Gastrocnemius medialis (tissue), 4 donors: Measurements from ENCODE around the gene CBX5. TPM values are rescaled to one million over a fixed set of nuclear protein-coding genes. Genes with fewer than 3 reads are reported as not detected.
"Not testable (repeated sequence)": the region's sequence is repeated elsewhere in the genome, so short reads cannot be mapped to it uniquely, and the experiment has no call there.

Source experiments
- ATAC-seq, 2 donors: fragments of 150-250 bp; one replicate each; pipeline ENCODE4 v1.9.1; 2016
- DNase-seq, 2 donors: peaks; one replicate each; pipeline ENCODE4 v3.0.0-alpha.2; 2019
- H3K27ac ChIP-seq, 4 donors: fragments of 200-600 bp; sonication (generic); 1 replicate in 1 of 4; 2 replicates in 3 of 4; pipeline ENCODE4 v1.5.1; 2016 to 2018; ENCODE audit warnings: mild to moderate bottlenecking in 2 of 4, moderate library complexity in 1 of 4
- H3K27me3 ChIP-seq, 3 donors: fragments of 200-600 bp; sonication (generic) in 2 of 3; 1 replicate in 1 of 3; 2 replicates in 2 of 3; pipeline versions ENCODE4 v1.5.1 to v1.6.0; 2016 to 2019; ENCODE audit warnings: mild to moderate bottlenecking in 1 of 3, moderate library complexity in 1 of 3
- H3K36me3 ChIP-seq, 2 donors: fragments of 200-600 bp; sonication (generic) in 1 of 2; one replicate each; pipeline ENCODE4 v1.5.1; 2017 to 2018
- H3K4me1 ChIP-seq, 2 donors: fragments of 200-600 bp; sonication (generic) in 1 of 2; one replicate each; pipeline ENCODE4 v1.5.1; 2016 to 2017; ENCODE audit warnings: mild to moderate bottlenecking in 2 of 2
- H3K4me3 ChIP-seq, 4 donors: fragments of 200-600 bp; sonication (generic) in 3 of 4; 1 replicate in 1 of 4; 2 replicates in 3 of 4; pipeline ENCODE4 v1.5.1; 2016 to 2019; ENCODE audit warnings: mild to moderate bottlenecking in 2 of 4
- H3K9me3 ChIP-seq, 3 donors: fragments of 200-600 bp; sonication (generic) in 2 of 3; 1 replicate in 1 of 3; 2 replicates in 2 of 3; pipeline ENCODE4 v1.5.1; 2016 to 2019
- CTCF ChIP-seq, 5 experiments: fragments of 450-650 bp in 3 of 5; fragments of 200-600 bp in 2 of 5; sonication (generic) in 2 of 5; IDR thresholded peaks in 4 of 5; conservative IDR thresholded peaks in 1 of 5; 1 replicate in 4 of 5; 2 replicates in 1 of 5; pipeline ENCODE4 v1.5.1; 2016 to 2019; ENCODE audit warnings: antibody characterized with exemption in 5 of 5, mild to moderate bottlenecking in 3 of 5, moderate library complexity in 3 of 5
- POLR2A ChIP-seq, 2 donors: fragments of 450-650 bp; IDR thresholded peaks; one replicate each; pipeline ENCODE4 v1.6.1; 2017; ENCODE audit warnings: antibody characterized with exemption in 2 of 2, mild to moderate bottlenecking in 2 of 2, moderate library complexity in 2 of 2
- in situ Hi-C, 4 donors: fragments of 200-750 bp; cut with MboI; loops; one replicate each; pipeline versions ENCODE4 v1.15.0 to v1.8.0; 2017; ENCODE audit warnings: low sequenced_read_pairs in 4 of 4
- intact Hi-C: fragments of 100-400 bp; cut with DNase I; formaldehyde crosslinking; loops from one replicate; pipeline ENCODE4 v1.15.1; 2023; ENCODE audit warnings: low total_unique reads
- total RNA-seq, 4 donors: library from RNA; depleted of rRNA; stranded (reverse); fragments of >200 nt; gene quantifications; one replicate each; pipeline versions ENCODE4 v1.1.0 to v1.2.3, GENCODE V29; 2016

The CBX5 gene
- total RNA-seq, 4 donors from 2014 or later, result 7.9 to 8.9 (median 8.1) TPM

GRCh38 chr12:54286042-54287030 is 6.4 kb upstream of the CBX5 start:
- H3K4me3 ChIP-seq, result no peak overlapping the region
- peaks cover 0 to 61% of the 10 kb centered on the region in 2 donors for H3K36me3 ChIP-seq
- H3K9me3 ChIP-seq, result no peaks in the 10 kb centered on the region
- in situ Hi-C loops (no loop called here), intact Hi-C loops (loop anchor here (10.0 kb wide), 1 partner anchor 1418 kb away; the partner anchor contains the start of gene ITGA7)
- no peak for ATAC-seq
- no peak for TF ChIP-seq POLR2A (IDR thresholded peaks at IDR 0.05)
- H3K4me1 ChIP-seq, result peaks cover 71 to 78% of the 10 kb centered on the region in 2 donors
- H3K27ac ChIP-seq, result peak overlapping the region; percentile 77 to 87 (median 83)
- H3K27me3 ChIP-seq, result no peaks in the 10 kb centered on the region
- DNase-seq, result no peak

DNA sequence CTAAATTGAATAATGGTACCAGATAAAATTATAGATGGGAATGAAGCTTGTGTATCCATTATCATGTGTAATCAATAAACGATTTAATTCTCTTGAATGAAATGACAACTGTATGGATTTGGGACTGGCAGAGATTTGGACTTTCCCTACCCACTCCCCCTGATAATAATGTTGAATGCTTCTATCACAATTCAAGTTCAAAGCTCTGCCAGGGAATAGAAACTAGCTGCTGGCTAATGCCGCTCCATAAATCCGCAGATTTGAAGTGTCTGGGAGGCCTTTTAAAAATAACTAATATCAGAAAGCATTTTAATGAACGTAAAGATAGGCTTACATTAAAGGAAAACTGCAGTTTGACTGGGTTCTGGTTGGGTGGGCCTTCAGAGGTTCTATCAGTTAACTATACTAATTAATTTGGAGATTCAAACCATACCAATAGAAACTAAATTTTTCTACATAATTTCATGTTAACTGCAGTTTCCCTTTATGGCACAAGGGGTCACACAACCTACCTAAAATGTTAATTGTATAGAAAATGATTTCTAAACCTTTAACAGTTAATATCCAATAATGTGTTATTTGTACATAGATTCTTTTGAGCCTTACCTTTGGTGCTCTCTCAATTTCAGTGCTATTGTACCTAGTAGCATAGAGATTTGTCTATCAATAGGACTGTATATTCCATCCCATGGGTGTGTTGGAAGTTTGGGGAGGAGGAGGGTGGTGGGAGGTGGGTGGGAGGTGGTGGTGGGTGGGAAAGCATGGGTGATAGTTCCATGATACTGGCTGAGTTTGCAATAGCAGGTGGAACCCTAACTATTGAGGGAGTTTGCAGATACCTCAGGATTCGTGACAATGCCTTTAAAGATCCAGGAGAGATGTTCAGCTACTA is 5.5 kb upstream of the CBX5 start:
- H3K27me3 ChIP-seq, result no peaks in the 10 kb centered on the region
- peak overlapping the region in 2 of 4 donors; percentile 1 to 5 for H3K4me3 ChIP-seq
- intact Hi-C loops, result loop anchor here (10.0 kb wide), 1 partner anchor 1419 kb away; the partner anchor contains the start of gene ITGA7
- H3K9me3 ChIP-seq, result no peaks in the 10 kb centered on the region
- in situ Hi-C loops, result no loop called here
- H3K36me3 ChIP-seq, result peaks cover 0 to 63% of the 10 kb centered on the region in 2 donors
- ATAC-seq, result no peak
- DNase-seq, result no peak
- H3K27ac ChIP-seq, result peak overlapping the region; percentile 77 to 87 (median 83)
- H3K4me1 ChIP-seq, result peaks cover 72 to 78% of the 10 kb centered on the region in 2 donors
- TF ChIP-seq POLR2A (IDR thresholded peaks at IDR 0.05) (no peak), CTCF (IDR thresholded peaks at IDR 0.05 in 4 of 5, conservative IDR thresholded peaks at IDR 0.05 in 1 of 5) (peak in 1 of 5 experiments; percentile 21)

- H3K27me3 ChIP-seq, H3K9me3 ChIP-seq, ATAC-seq, in situ Hi-C loops, DNase-seq: not testable (repeated sequence)
- Histone ChIP-seq H3K4me1 (peaks cover 73 to 76% of the 10 kb centered on the region in 2 donors), H3K4me3 (peak overlapping the region; percentile 74 to 95 (median 81)), H3K27ac (peak overlapping the region; percentile 93 to 98 (median 96)), H3K36me3 (peaks cover 0 to 63% of the 10 kb centered on the region in 2 donors)
- intact Hi-C loops, result loop anchor here (5.0 to 10.0 kb wide), 4 partner anchors 267 to 1421 kb away; partner anchors contain the start of genes CALCOCO1, HOXC10 and ITGA7
Observed at GRCh38 chr12:54284070-54284780, 4.3 kb upstream of the CBX5 start.

DNA sequence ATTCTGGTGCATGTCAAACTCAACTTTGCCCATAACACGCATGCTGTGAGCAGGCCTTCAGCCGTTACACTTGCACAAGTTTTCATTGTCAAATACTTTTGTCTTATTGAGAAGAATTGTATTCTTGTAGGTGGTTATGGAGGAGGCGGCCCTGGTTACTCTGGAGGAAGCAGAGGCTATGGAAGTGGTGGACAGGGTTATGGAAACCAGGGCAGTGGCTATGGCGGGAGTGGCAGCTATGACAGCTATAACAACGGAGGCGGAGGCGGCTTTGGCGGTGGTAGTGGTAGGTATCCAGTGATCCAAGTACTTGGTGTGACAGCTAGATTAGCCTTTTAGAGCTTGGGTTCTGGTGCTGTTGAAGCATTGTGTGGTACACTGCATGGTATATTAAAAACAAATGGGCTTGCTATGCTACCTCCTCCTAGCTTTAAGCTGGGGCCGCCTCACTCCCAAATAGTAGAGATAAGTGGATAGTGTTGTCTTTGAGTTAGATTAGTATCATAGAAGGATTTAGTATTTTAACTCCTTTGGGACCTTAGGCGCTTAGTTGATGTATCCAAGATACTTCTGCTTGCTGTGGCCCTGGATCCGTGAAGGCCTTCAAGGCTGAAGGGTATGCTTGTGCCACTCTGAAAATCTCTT is 3.1 kb upstream of the CBX5 start:
- peak overlapping the region; percentile 74 to 95 (median 81) for H3K4me3 ChIP-seq
- in situ Hi-C loops, result no loop called here
- no peaks in the 10 kb centered on the region for H3K27me3 ChIP-seq
- H3K36me3 ChIP-seq, result peaks cover 0 to 63% of the 10 kb centered on the region in 2 donors
- H3K9me3 ChIP-seq, result no peaks in the 10 kb centered on the region
- ATAC-seq (no peak), DNase-seq (no peak)
- peaks cover 75% of the 10 kb centered on the region in 2 donors for H3K4me1 ChIP-seq
- peak overlapping the region; percentile 93 to 98 (median 96) for H3K27ac ChIP-seq
- TF ChIP-seq CTCF (IDR thresholded peaks at IDR 0.05 in 4 of 5, conservative IDR thresholded peaks at IDR 0.05 in 1 of 5) (no peak), POLR2A (IDR thresholded peaks at IDR 0.05) (no peak)
- intact Hi-C loops, result loop anchor here (5.0 to 10.0 kb wide), 4 partner anchors 266 to 1422 kb away; partner anchors contain the start of genes CALCOCO1, HOXC10 and ITGA7

GRCh38 chr12:54281694-54282093 is 1.8 kb upstream of the CBX5 start:
- peaks cover 0 to 49% of the 10 kb centered on the region in 2 donors for H3K36me3 ChIP-seq
- H3K4me3 ChIP-seq, result peak overlapping the region; percentile 74 to 95 (median 81)
- peak overlapping the region; percentile 93 to 98 (median 96) for H3K27ac ChIP-seq
- ATAC-seq, DNase-seq, in situ Hi-C loops, H3K27me3 ChIP-seq, H3K9me3 ChIP-seq: not testable (repeated sequence)
- peaks cover 68 to 70% of the 10 kb centered on the region in 2 donors for H3K4me1 ChIP-seq
- intact Hi-C loops, result loop anchor here (2.0 to 10.0 kb wide), 6 partner anchors 43 to 1423 kb away; partner anchors contain the start of genes CALCOCO1, COPZ1, HOXC10 and ITGA7

- peaks cover 0 to 45% of the 10 kb centered on the region in 2 donors for H3K36me3 ChIP-seq
- peaks cover 64 to 66% of the 10 kb centered on the region in 2 donors for H3K4me1 ChIP-seq
- in situ Hi-C loops, ATAC-seq, DNase-seq, H3K9me3 ChIP-seq, H3K27me3 ChIP-seq: not testable (repeated sequence)
- H3K27ac ChIP-seq, result peak overlapping the region; percentile 93 to 98 (median 96)
- peak overlapping the region; percentile 74 to 95 (median 81) for H3K4me3 ChIP-seq
- intact Hi-C loops, result loop anchor here (2.0 to 10.0 kb wide), 6 partner anchors 44 to 1424 kb away; partner anchors contain the start of genes CALCOCO1, COPZ1, HOXC10 and ITGA7
Observed at GRCh38 chr12:54281261-54281638, 1.3 kb upstream of the CBX5 start.
